ENCODE results near the gene GALNT17. TPM values are rescaled to one million over a fixed set of nuclear protein-coding genes. Genes with fewer than 3 reads are reported as not detected.

Gene GALNT17
- total RNA-seq, 1 donor from 2014 or later: 0.12 TPM

- no peak overlapping the region for H3K4me3 ChIP-seq (ENCODE audit: low read depth, low read length)
- TF ChIP-seq CTCF (conservative IDR thresholded peaks at IDR 0.05; ENCODE audit: low read depth, low read length): no peak
- no peak for DNase-seq (ENCODE audit: low read depth)
Observed at GRCh38 chr7:71227126-71227525, 95.2 kb downstream of the GALNT17 start.

DNA sequence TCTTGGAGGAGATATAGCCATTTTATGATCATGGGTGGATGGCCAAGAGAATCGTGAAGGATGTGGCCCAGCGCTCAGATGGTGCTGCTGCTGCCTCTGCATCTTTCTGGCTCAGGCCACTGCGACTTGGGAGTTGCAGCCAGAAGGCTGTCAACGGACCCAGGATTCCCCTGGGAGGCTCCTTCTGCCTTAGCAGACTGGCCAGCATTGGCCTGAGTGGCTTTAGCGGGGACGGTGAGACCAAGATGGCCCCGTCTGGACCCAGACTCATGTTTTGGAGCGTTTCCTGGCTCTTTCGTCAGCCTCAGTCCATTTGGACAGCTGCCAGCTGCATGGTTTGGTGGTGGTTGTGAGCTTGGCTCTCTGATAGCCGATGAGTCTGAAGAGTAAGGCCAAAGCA lies 97.2 kb downstream of the GALNT17 start:
- no peak overlapping the region for H3K4me3 ChIP-seq (ENCODE audit: low read depth, low read length)
- DNase-seq (ENCODE audit: low read depth): no peak
- TF ChIP-seq CTCF (conservative IDR thresholded peaks at IDR 0.05; ENCODE audit: low read depth, low read length): no peak

GRCh38 chr7:71229699-71230098 lies 97.8 kb downstream of the GALNT17 start:
- no peak overlapping the region for H3K4me3 ChIP-seq (ENCODE audit: low read depth, low read length)
- no peak for DNase-seq (ENCODE audit: low read depth)
- TF ChIP-seq CTCF (conservative IDR thresholded peaks at IDR 0.05; ENCODE audit: low read depth, low read length): no peak

DNA sequence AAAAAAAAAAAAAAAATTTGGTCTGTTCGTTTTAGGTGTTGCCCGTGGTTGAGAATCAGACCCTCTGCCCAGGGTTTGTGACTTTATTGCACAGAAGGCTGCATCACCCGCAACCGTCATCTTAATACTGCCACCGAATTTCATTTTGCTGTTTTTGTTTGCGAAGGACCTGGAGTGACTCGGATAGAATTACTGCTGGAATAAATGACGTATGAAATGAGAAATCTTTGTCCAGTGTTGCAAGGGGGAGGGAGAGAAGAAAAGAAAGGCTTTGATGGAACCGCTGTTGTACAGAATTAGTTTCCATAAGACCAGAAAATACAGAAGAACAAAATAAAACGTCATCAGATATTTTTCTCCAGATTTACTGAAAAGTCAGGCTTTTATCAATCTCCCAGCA lies 103.3 kb downstream of the GALNT17 start:
- no peak for DNase-seq (ENCODE audit: low read depth)
- H3K4me3 ChIP-seq (ENCODE audit: low read depth, low read length): no peak overlapping the region
- no peak for TF ChIP-seq CTCF (conservative IDR thresholded peaks at IDR 0.05; ENCODE audit: low read depth, low read length)

GRCh38 chr7:71236230-71237105 lies 104.5 kb downstream of the GALNT17 start:
- no peak overlapping the region for H3K4me3 ChIP-seq (ENCODE audit: low read depth, low read length)
- TF ChIP-seq CTCF (conservative IDR thresholded peaks at IDR 0.05; ENCODE audit: low read depth, low read length): no peak
- no peak for DNase-seq (ENCODE audit: low read depth)

DNA sequence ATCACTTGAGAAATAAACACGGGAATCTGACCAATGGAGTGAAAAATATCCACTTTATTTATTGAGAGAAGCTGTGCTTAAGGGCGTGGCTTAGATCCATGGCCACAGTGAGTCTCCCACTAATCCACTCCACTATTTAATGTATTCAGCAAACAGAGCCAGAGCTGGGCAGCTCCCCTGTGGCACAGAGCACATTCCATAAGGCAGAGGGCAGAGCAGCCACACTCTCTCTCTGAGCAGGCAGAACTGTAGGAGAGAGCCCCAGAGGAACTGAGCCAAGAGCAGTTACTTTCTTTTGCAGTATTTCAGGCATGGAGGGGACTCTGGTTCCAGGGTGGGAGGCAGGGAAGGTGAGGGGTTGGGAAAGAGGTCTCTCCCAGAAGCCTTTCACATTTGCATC lies 106.0 kb downstream of the GALNT17 start:
- DNase-seq (ENCODE audit: low read depth): no peak
- no peak overlapping the region for H3K4me3 ChIP-seq (ENCODE audit: low read depth, low read length)
- TF ChIP-seq CTCF (conservative IDR thresholded peaks at IDR 0.05; ENCODE audit: low read depth, low read length): no peak
